Heart right ventricle (tissue), 16 donors: ENCODE data around the gene ASCL5. TPM values are rescaled to one million over a fixed set of nuclear protein-coding genes. Genes with fewer than 3 reads are reported as not detected.

Experiments
- ATAC-seq, 8 donors: fragments of 200-7000 bp; cut with Tn5 transposase; one replicate each; pipeline ENCODE4 v1.9.1; 2020; ENCODE audit warnings: mild to moderate bottlenecking in 8 of 8, moderate library complexity in 8 of 8, moderate number of reproducible peaks in 1 of 8
- DNase-seq, 2 donors: peaks; one replicate each; pipeline ENCODE4 v3.0.0-alpha.2; 2020
- H3K27ac ChIP-seq, 10 donors: fragments of 200-600 bp; sonication (generic) in 2 of 10; one replicate each; pipeline versions ENCODE4 v1.5.0 to v1.8.0; 2020 to 2022; ENCODE audit warnings: mild to moderate bottlenecking in 3 of 10
- H3K27me3 ChIP-seq, 7 donors: fragments of 200-600 bp; one replicate each; pipeline ENCODE4 v1.8.0; 2021 to 2022; ENCODE audit warnings: mild to moderate bottlenecking in 2 of 7
- H3K36me3 ChIP-seq, 9 donors: fragments of 200-600 bp; sonication (generic) in 1 of 9; one replicate each; pipeline versions ENCODE4 v1.5.0 to v1.8.0; 2020 to 2022; ENCODE audit warnings: mild to moderate bottlenecking in 2 of 9
- H3K4me1 ChIP-seq, 9 donors: fragments of 200-600 bp; sonication (generic) in 1 of 9; one replicate each; pipeline versions ENCODE4 v1.5.0 to v1.8.0; 2020 to 2022; ENCODE audit warnings: mild to moderate bottlenecking in 4 of 9
- H3K4me3 ChIP-seq, 10 donors: fragments of 200-600 bp; sonication (generic) in 2 of 10; one replicate each; pipeline versions ENCODE4 v1.5.0 to v1.8.0; 2020 to 2022; ENCODE audit warnings: mild to moderate bottlenecking in 7 of 10, moderate library complexity in 2 of 10
- H3K9me3 ChIP-seq, 11 donors: fragments of 200-600 bp in 10 of 11; sonication (generic) in 2 of 11; one replicate each; pipeline versions ENCODE4 v1.5.0 to v1.8.0; 2013 to 2022; ENCODE audit warnings: mild to moderate bottlenecking in 2 of 11, control low read depth in 1 of 11, moderate library complexity in 1 of 11
- CTCF ChIP-seq, 9 donors: fragments of 200-600 bp; sonication (generic) in 2 of 9; IDR thresholded peaks; one replicate each; pipeline versions ENCODE4 v1.5.0 to v1.8.0; 2021 to 2022; ENCODE audit warnings: antibody characterized with exemption in 9 of 9, mild to moderate bottlenecking in 5 of 9, moderate library complexity in 1 of 9
- WGBS, 2 donors: extraction: QIAGEN DNeasy Blood & Tissue Kit; methylation state at CpG; one replicate each; pipeline ENCODE4 v1.1.7; 2013; ENCODE audit warnings: inconsistent platforms in 1 of 2; 5-methylcytosine and 5-hydroxymethylcytosine counted together
- intact Hi-C, 10 donors: fragments of 100-400 bp; cut with DNase I; formaldehyde crosslinking; loops; one replicate each; pipeline versions ENCODE4 v1.11.1 to v1.14.2; 2022
- polyA plus RNA-seq, 2 donors: library from polyadenylated mRNA; stranded (reverse); fragments of 200-250 nt; gene quantifications; one replicate each; pipeline ENCODE4 v1.2.3, GENCODE V29; 2013
- total RNA-seq, 10 donors: library from RNA; stranded (reverse); fragmentation: NEBNext Ultra II Directional in 3 of 10; extraction: Animal tissue kit (Norgen Biotek cat#: 25700) in 3 of 10; gene quantifications; one replicate each; pipeline versions ENCODE4 v1.2.1 to v1.2.4, GENCODE V29; 2021 to 2023
- donor health status: Arrhythmogenic right ventricular cardiomyopathy.
- donor health status: ischemic (EF 13 %, LVEDD 7.1; RV severe dilation, severe dysfunction).
- donor health status: healthy with polysubstance abuse.
- donor health status: DM: no; HTN: yes; CAD: no.
- donor health status: DM: no; HTN: no; CAD: no.
- donor health status: ischemic (EF 25% LVEDD 6.9; RV normal size, moderate dysfunction).
- donor health status: ischemic (EF 25% LVEDD 5.7; RV mildly dilated, moderate dysfunction).
- donor health status: healthy.
- donor health status: DM: yes; HTN: yes; CAD: no.
- donor health status: Ischemic cardiomyopathy.
- donor health status: ischemic (EF 35%, LVEDD 5.7; RV mildly dilated, moderate dysfunction).
- donor health status: nonischemic (EF 11% LVEDD 7.7; RV severe dilation, severe dysfunction).
- donor health status: DM: yes; HTN: yes; CAD: no.
- donor health status: PGD.
- donor health status: ischemic (EF 29% LVEDD 5.4; RV normal size, mild dysfunction).
- donor health status: nonischemic (EF 23%, LVEDD 6.1; RV moderate dilation, normal function).

The ASCL5 gene
- total and polyA plus RNA-seq, 12 donors, result not detected

- ATAC-seq, result no peak
These were observed 4.5 kb downstream of the ASCL5 start for GRCh38 chr1:201122321-201122957.

GRCh38 chr1:201119206-201120197 lies 7.5 kb downstream of the ASCL5 start:
- no peaks in the 10 kb centered on the region for H3K36me3 ChIP-seq
- peak in 1 of 2 donors; percentile 19 for DNase-seq
- 29 to 33% methylated on average over 14 of the region's 14 CpGs for WGBS, 2 donors
- H3K9me3 ChIP-seq, result no peaks in the 10 kb centered on the region
- peak in 8 of 9 donors; percentile 15 to 57 (median 46) for TF ChIP-seq CTCF (IDR thresholded peaks at IDR 0.05)
- intact Hi-C loops, result loop anchor here in 2 of 10 donors (5.0 to 10.0 kb wide), 2 partner anchors 147 to 495 kb away; partner anchors contain the start of gene KIF14 (in 1 of the 2)
- peaks cover 0 to 12% (median 3%) of the 10 kb centered on the region in 9 donors for H3K4me1 ChIP-seq
- H3K4me3 ChIP-seq, result no peak overlapping the region
- H3K27me3 ChIP-seq, result peaks cover 0 to 72% (median 31%) of the 10 kb centered on the region in 7 donors
- H3K27ac ChIP-seq, result no peak overlapping the region
- peak in 5 of 8 donors; percentile 45 to 65 (median 57) for ATAC-seq

More at GRCh38 chr1:201122321-201122957, 4.5 kb downstream of the ASCL5 start:
- Histone ChIP-seq H3K27ac (no peak overlapping the region), H3K4me3 (no peak overlapping the region), H3K9me3 (no peaks in the 10 kb centered on the region), H3K36me3 (no peaks in the 10 kb centered on the region), H3K27me3 (peaks cover 0 to 57% (median 20%) of the 10 kb centered on the region in 7 donors), H3K4me1 (peaks cover 0 to 10% (median 3%) of the 10 kb centered on the region in 9 donors)
- DNase-seq, result no peak
- intact Hi-C loops, result no loop called here
- no peak for TF ChIP-seq CTCF (IDR thresholded peaks at IDR 0.05)
- WGBS, 2 donors, result 88 to 94% methylated on average over 10 of the region's 10 CpGs

- Histone ChIP-seq H3K9me3 (no peaks in the 10 kb centered on the region), H3K4me3 (no peak overlapping the region), H3K36me3 (no peaks in the 10 kb centered on the region), H3K4me1 (peaks cover 0 to 19% (median 8%) of the 10 kb centered on the region in 9 donors), H3K27me3 (peaks cover 0 to 64% (median 46%) of the 10 kb centered on the region in 7 donors), H3K27ac (no peak overlapping the region)
- intact Hi-C loops, result loop anchor here in 3 of 10 donors (2.0 to 10.0 kb wide), 3 partner anchors 143 to 491 kb away; partner anchors contain the start of gene KIF14 (in 1 of the 3)
- TF ChIP-seq CTCF (IDR thresholded peaks at IDR 0.05), result no peak
- 84 to 90% methylated on average over 2 of the region's 2 CpGs for WGBS, 2 donors
- no peak for ATAC-seq
- no peak for DNase-seq
These were observed 10.9 kb downstream of the ASCL5 start for GRCh38 chr1:201116091-201116490.

- no peak overlapping the region for H3K4me3 ChIP-seq
- intact Hi-C loops, result loop anchor here in 3 of 10 donors (2.0 to 10.0 kb wide), 3 partner anchors 143 to 491 kb away; partner anchors contain the start of gene KIF14 (in 1 of the 3)
- no peak for ATAC-seq
These were observed 11.5 kb downstream of the ASCL5 start for GRCh38 chr1:201115390-201115937.

More at GRCh38 chr1:201115390-201115937, 11.5 kb downstream of the ASCL5 start:
- Histone ChIP-seq H3K27me3 (peaks cover 0 to 60% (median 46%) of the 10 kb centered on the region in 7 donors), H3K36me3 (no peaks in the 10 kb centered on the region), H3K4me1 (peaks cover 0 to 19% (median 8%) of the 10 kb centered on the region in 9 donors), H3K27ac (no peak overlapping the region), H3K9me3 (no peaks in the 10 kb centered on the region)
- TF ChIP-seq CTCF (IDR thresholded peaks at IDR 0.05), result no peak
- DNase-seq, result no peak
- 93 to 97% methylated on average over 25 of the region's 25 CpGs for WGBS, 2 donors
